ENCODE measurements around the gene TP53TG3F. TPM values are rescaled to one million over a fixed set of nuclear protein-coding genes. Genes with fewer than 3 reads are reported as not detected.
"Not testable (repeated sequence)": the region's sequence is repeated elsewhere in the genome, so short reads cannot be mapped to it uniquely, and the experiment has no call there.

Gene TP53TG3F
- not detected for total RNA-seq

GRCh38 chr16:33459312-33459711, at the start of gene TP53TG3F:
TP53TG3F (plus strand) TSS chr16:33459612; CDS start chr16:33459680, 68 bp downstream.
- H3K4me1 Mint-ChIP-seq (ENCODE audit: low read depth); H3K4me3 Mint-ChIP-seq; POLR2A ChIA-PET; DNase-seq; H3K27me3 Mint-ChIP-seq; intact Hi-C loops (cut with micrococcal nuclease); H3K27ac Mint-ChIP-seq; H3K9me3 Mint-ChIP-seq; CTCF ChIA-PET; H3K36me3 Mint-ChIP-seq: not testable (repeated sequence)

DNA sequence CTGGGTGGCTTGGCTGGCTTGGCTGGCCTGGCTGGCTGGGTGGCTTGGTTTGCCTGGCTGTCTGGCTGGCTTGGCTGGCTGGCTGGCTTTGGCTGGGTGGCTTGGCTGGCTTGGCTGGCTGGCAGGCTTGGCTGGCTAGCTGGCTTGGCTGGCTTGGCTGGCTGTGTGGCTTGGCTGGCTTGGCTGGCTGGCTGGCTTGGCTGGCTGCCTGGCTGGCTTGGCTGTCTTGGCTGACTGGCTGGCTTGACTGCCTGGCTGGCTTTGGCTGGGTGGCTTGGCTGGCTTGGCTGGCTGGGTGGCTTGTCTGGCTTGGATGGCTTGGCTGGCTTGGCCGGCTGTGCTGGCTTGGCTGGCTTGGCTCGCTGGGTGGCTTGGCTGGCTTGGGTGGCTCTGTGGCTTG, 32.2 kb downstream of the TP53TG3F start:
- H3K4me1 Mint-ChIP-seq (ENCODE audit: low read depth); H3K36me3 Mint-ChIP-seq; DNase-seq; H3K9me3 Mint-ChIP-seq; POLR2A ChIA-PET; H3K4me3 Mint-ChIP-seq; H3K27me3 Mint-ChIP-seq; H3K27ac Mint-ChIP-seq; intact Hi-C loops (cut with micrococcal nuclease): not testable (repeated sequence)
- CTCF ChIA-PET = interaction anchor here (0.6 kb wide), 1 partner anchor 306 kb away, joined by 3 read pairs; no protein-coding TSS in a partner anchor

- H3K4me1 Mint-ChIP-seq (ENCODE audit: low read depth); POLR2A ChIA-PET; H3K27me3 Mint-ChIP-seq; H3K36me3 Mint-ChIP-seq; intact Hi-C loops (cut with micrococcal nuclease); CTCF ChIA-PET; H3K9me3 Mint-ChIP-seq; H3K27ac Mint-ChIP-seq; H3K4me3 Mint-ChIP-seq; DNase-seq: not testable (repeated sequence)
These were observed 47.8 kb downstream of the TP53TG3F start for GRCh38 chr16:33507231-33507630.

DNA sequence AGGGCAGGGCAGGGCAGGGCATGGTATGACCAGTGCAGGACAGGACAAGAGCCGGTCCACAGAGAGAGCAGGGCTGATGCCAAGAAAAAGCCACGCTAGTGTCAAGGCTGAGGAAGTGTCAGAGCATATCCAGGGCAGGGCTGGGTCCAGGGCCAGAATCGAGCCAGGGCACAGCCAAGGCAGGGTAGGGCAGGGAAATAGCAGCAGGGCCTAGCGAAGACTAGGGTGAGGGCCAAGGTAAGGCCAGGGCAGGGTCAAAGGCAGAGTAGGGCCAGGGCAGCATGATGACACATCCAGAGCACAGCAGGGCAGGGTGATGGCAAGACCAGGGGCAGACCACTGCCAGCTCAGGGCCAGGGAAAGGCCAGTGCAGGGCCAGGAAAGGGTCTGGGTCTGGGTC, 49.7 kb downstream of the TP53TG3F start:
- intact Hi-C loops (cut with micrococcal nuclease); H3K27ac Mint-ChIP-seq; H3K9me3 Mint-ChIP-seq; DNase-seq; H3K27me3 Mint-ChIP-seq; CTCF ChIA-PET; H3K4me1 Mint-ChIP-seq (ENCODE audit: low read depth); POLR2A ChIA-PET; H3K36me3 Mint-ChIP-seq; H3K4me3 Mint-ChIP-seq: not testable (repeated sequence)

- H3K4me3 Mint-ChIP-seq; H3K36me3 Mint-ChIP-seq; DNase-seq; H3K9me3 Mint-ChIP-seq; POLR2A ChIA-PET; CTCF ChIA-PET; H3K27ac Mint-ChIP-seq; intact Hi-C loops (cut with micrococcal nuclease); H3K27me3 Mint-ChIP-seq; H3K4me1 Mint-ChIP-seq (ENCODE audit: low read depth): not testable (repeated sequence)
These were observed 50.5 kb downstream of the TP53TG3F start for GRCh38 chr16:33509906-33510305.

Other genes with a start within 250 kb of the TP53TG3F start
- gene TP53TG3E, start 155.3 kb upstream of the TP53TG3F start, total RNA-seq = not detected
- gene TP53TG3B, start 98.8 kb upstream of the TP53TG3F start, total RNA-seq = not detected